ENCODE measurements around the gene ARHGAP20. TPM values are rescaled to one million over a fixed set of nuclear protein-coding genes. Genes with fewer than 3 reads are reported as not detected.

ARHGAP20 gene
- total and polyA plus RNA-seq, 2 of the 8 experiments (the other 6 are each of a cell fraction or from before 2014, with no cell fraction given) = 0.05 to 0.28 TPM

- no peak overlapping the region for H3K4me2 ChIP-seq (ENCODE audit: insufficient read depth in 1 of 2, low read depth in 2 of 2, low read length in 2 of 2)
- no peak overlapping the region for H2BK20ac ChIP-seq (ENCODE audit: low read length)
- no peaks in the 10 kb centered on the region for H3K79me1 ChIP-seq (ENCODE audit: low read depth, low read length)
- no peak overlapping the region for H3K23ac ChIP-seq (ENCODE audit: insufficient read length)
- H4K20me1 ChIP-seq (replicated peaks in 1 of 2; ENCODE audit: control insufficient read depth in 1 of 2, insufficient read depth in 2 of 2, low read length in 2 of 2) = no peaks in the 10 kb centered on the region
- ChIA-PET CTCF (ENCODE audit: partially characterized antibody) (interaction anchor here (0.8 to 1.2 kb wide), 2 partner anchors 11 to 13 kb away, joined by 3 read pairs; no protein-coding TSS in a partner anchor), POLR2A (ENCODE audit: partially characterized antibody) (no interaction called here)
- H4K8ac ChIP-seq (ENCODE audit: extremely low read depth, insufficient read depth, low read length) = no peak overlapping the region
- TF ChIP-seq KDM4A (IDR thresholded peaks at IDR 0.05; ENCODE audit: low read depth, low read length, severe bottlenecking) = no peak
- no peak for TF ChIP-seq TCF12 (IDR thresholded peaks at IDR 0.05; ENCODE audit: low read depth, low read length)
- no peak for TF ChIP-seq CEBPB (IDR thresholded peaks at IDR 0.05; ENCODE audit: low read depth, low read length)
- no peaks in the 10 kb centered on the region for H3K36me3 ChIP-seq (ENCODE audit: control insufficient read depth in 2 of 4, insufficient read depth in 4 of 4, low read length in 3 of 4)
- no peak overlapping the region for H3K4ac ChIP-seq (replicated peaks; ENCODE audit: insufficient read length, low read depth, low read length)
- no peak overlapping the region for H4K91ac ChIP-seq (replicated peaks; ENCODE audit: insufficient read length, low read length)
- no peak overlapping the region for H3K4me3 ChIP-seq (ENCODE audit: extremely low read depth in 1 of 4, insufficient read depth in 2 of 4, low read depth in 3 of 4, low read length in 4 of 4)
- no peak overlapping the region for H2BK5ac ChIP-seq (ENCODE audit: low read depth, low read length)
- no peaks in the 10 kb centered on the region for H3K4me1 ChIP-seq (replicated peaks in 1 of 4; ENCODE audit: control insufficient read depth in 3 of 4, insufficient read depth in 4 of 4, low read length in 3 of 4)
- DNase-seq (ENCODE audit: low read depth in 1 of 2, low spot score in 2 of 2) = no peak
- no peaks in the 10 kb centered on the region for H3K23me2 ChIP-seq (ENCODE audit: low read depth, low read length)
- H3K18ac ChIP-seq (ENCODE audit: extremely low read depth, low read length) = no peak overlapping the region
- no peak overlapping the region for H2BK12ac ChIP-seq (ENCODE audit: low read depth, low read length)
- no peak overlapping the region for H2AFZ ChIP-seq (ENCODE audit: low read length)
- no peaks in the 10 kb centered on the region for H3K27me3 ChIP-seq (replicated peaks in 1 of 4; ENCODE audit: control insufficient read depth in 3 of 4, extremely low read depth in 1 of 4, insufficient read depth in 3 of 4, low read length in 3 of 4)
- H3K79me2 ChIP-seq (ENCODE audit: control insufficient read depth in 1 of 2, insufficient read depth in 2 of 2, low read length in 2 of 2) = no peaks in the 10 kb centered on the region
- no peak overlapping the region for H3K14ac ChIP-seq (ENCODE audit: insufficient read length)
- no peak overlapping the region for H2BK15ac ChIP-seq (ENCODE audit: low read length)
- H3K9ac ChIP-seq (replicated peaks in 1 of 4; ENCODE audit: extremely low read depth in 1 of 4, low read depth in 3 of 4, low read length in 3 of 4) = no peak overlapping the region
- no peak overlapping the region for H3K27ac ChIP-seq (ENCODE audit: low read depth, low read length)
- no peaks in the 10 kb centered on the region for H3K9me3 ChIP-seq (ENCODE audit: insufficient read depth in 2 of 2, low read depth in 1 of 2, low read length in 1 of 2)
- 90% methylated on average over 8 of the region's 8 CpGs; no CpG with 5 or more reads in 1 of the 2 experiments for WGBS, 2 experiments (ENCODE audit: extremely low coverage in 1 of 2, insufficient coverage in 1 of 2, insufficient read length in 1 of 2, insufficient replicate concordance in 2 of 2, low coverage in 1 of 2, low lambda C conversion rate in 2 of 2, missing lambda C conversion rate in 1 of 2)
- no peak overlapping the region for H2AK5ac ChIP-seq (ENCODE audit: low read depth, low read length)
- H4K5ac ChIP-seq (ENCODE audit: insufficient read length, low read depth, low read length) = no peak overlapping the region
- no peak overlapping the region for H2BK120ac ChIP-seq (replicated peaks; ENCODE audit: low read depth, low read length)
- H3K56ac ChIP-seq (replicated peaks; ENCODE audit: insufficient read length, low read depth, low read length) = no peak overlapping the region
- no peak for FAIRE-seq
These were observed 131.7 kb downstream of the ARHGAP20 start for GRCh38 chr11:110580571-110580970.

Measured in H1 (cell line).